Fibroblast of skin of left biceps (primary cell): ENCODE data around the gene CXorf65.

Experiments
- DNase-seq, 2 experiments: peaks; one replicate each; pipeline ENCODE4 v3.0.0-alpha.2; 2013; ENCODE audit warnings: low read depth in 2 of 2

Gene CXorf65

GRCh38 chrX:71106427-71106826 is at the start of gene CXorf65:
Gene CXorf65, minus strand, starts transcription at chrX:71106740. Its CDS starts 184 bp downstream, at chrX:71106556.
- DNase-seq = no peak

DNA sequence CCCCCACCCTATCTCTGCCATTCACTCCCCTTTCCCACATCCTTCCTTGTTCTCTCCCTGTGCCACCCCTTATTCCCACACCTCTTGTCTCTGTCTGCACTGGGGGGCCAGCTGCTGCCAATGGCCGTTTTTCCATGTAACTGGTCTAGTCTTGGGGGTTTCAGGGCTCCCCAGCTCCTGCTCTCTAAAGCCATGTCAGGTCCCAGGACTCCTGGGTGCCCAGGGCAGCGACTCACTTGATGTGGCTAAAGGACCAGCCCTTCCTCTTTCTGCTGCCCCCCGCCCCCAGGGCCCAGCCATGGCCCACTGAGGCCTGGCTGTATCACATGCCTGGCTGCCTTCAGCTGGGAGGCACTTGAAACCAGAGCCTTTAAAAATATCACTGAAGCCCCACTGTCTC is 48.1 kb upstream of the CXorf65 start:
- DNase-seq = no peak

GRCh38 chrX:71154196-71154595 is 47.7 kb upstream of the CXorf65 start:
- DNase-seq = no peak

DNA sequence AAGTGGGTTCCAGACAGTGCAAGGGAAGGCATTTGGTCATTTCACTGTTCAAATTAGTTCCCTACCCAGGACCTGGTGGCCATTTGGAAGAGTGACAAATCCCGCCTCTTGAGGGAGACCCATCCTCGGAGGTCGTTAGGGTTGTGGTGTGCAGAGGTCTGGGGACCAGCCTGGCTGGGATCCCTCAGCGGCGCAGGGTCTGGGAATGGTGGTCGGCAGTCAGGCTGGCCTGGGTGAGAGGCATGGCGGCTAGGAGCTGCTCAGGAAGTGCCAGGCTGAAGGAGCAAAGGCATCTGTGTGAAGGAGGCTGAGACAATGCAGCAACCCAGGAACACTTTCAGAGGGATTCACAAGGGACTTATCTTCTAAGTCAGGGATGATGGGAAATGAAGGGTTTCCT is 44.8 kb upstream of the CXorf65 start:
- DNase-seq = no peak

DNA sequence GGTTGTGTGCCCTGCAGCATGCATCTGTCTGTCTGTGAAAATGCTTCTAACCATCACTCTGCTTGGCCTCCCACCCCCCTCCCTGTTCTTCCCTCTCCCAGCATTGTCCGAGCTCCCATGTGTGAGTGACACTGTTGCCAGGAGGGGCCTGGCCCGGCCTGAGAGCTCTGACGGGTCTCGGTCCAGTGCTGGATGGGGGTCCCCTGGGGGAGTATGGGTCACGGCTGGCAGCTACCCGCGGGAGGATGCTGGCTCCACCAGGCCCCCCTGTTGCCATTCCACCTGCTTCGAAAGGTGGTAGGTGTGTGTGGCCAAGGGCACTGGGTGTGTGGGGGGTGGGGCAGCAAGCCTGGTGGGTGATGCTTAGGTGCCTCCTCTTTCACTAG is 41.7 kb upstream of the CXorf65 start:
- DNase-seq = no peak

DNA sequence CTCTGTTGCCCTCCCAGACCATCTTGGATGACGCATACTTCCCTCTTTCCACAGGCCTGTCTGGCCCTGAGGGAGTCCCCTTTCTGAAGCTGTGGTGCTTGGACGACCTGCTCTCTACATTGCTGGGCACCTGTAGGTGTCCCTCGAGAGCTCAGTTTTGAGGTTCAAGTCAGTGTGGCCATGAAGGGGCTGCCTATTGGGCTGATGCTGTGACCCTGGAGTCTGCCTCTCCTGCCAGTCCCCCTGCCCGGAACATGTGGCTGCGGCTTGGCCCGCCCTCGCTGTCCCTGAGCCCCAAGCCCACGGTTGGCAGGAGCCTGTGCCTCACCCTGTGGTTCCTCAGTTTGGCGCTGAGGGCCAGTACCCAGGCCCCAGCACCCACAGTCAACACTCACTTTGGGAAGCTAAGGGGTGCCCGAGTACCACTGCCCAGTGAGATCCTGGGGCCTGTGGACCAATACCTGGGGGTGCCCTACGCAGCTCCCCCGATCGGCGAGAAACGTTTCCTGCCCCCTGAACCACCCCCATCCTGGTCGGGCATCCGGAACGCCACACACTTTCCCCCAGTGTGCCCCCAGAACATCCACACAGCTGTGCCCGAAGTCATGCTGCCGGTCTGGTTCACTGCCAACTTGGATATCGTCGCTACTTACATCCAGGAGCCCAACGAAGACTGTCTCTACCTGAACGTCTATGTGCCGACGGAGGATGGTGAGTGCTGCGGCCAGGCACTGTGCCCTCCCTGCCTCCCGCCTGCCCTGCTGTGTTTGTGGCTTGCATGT is 41.1 kb upstream of the CXorf65 start:
- no peak for DNase-seq

GRCh38 chrX:71144651-71145050 is 38.1 kb upstream of the CXorf65 start, which contains the start of gene NLGN3:
Gene NLGN3, plus strand, starts transcription at chrX:71144841. Its CDS starts 2,909 bp downstream, at chrX:71147750.
- no peak for DNase-seq

- DNase-seq = no peak
Observed at GRCh38 chrX:71143508-71143907, 37.0 kb upstream of the CXorf65 start.

- no peak for DNase-seq
Observed at GRCh38 chrX:71140440-71140839, 33.9 kb upstream of the CXorf65 start.

DNA sequence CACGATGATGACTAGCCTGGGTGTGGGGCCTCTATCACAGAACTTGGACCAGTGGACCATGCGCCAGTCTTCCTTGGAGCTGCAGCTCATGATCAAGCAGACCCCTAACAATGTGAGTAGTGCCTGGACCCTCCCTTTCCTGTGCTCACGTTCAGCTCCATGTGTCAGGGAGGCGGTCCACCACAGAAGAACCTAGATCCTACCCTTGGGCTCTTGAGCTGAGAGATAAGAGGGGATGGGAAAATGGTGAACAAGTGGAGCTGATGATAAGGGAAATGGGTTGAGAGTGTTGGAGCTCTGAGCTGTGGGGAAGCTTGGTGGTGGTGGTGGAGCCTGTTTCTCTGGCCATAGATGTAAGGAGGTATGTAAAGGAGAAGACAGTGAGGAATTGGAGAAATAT is 25.0 kb upstream of the CXorf65 start:
- no peak for DNase-seq

- DNase-seq = peak in 1 of 2 experiments; percentile 6
Observed at GRCh38 chrX:71128915-71129765, 22.6 kb upstream of the CXorf65 start.

- no peak for DNase-seq
Observed at GRCh38 chrX:71128166-71128833, 21.8 kb upstream of the CXorf65 start.

GRCh38 chrX:71118985-71119535 is 12.5 kb upstream of the CXorf65 start:
- no peak for DNase-seq

- DNase-seq = peak; percentile 47 to 61
Observed at GRCh38 chrX:71118032-71118984, 11.8 kb upstream of the CXorf65 start, which contains the start of gene MED12. Gene MED12, plus strand, starts transcription at chrX:71118596. Its CDS starts 159 bp downstream, at chrX:71118755.

- no peak for DNase-seq
Observed at GRCh38 chrX:71117358-71117757, 10.8 kb upstream of the CXorf65 start.

DNA sequence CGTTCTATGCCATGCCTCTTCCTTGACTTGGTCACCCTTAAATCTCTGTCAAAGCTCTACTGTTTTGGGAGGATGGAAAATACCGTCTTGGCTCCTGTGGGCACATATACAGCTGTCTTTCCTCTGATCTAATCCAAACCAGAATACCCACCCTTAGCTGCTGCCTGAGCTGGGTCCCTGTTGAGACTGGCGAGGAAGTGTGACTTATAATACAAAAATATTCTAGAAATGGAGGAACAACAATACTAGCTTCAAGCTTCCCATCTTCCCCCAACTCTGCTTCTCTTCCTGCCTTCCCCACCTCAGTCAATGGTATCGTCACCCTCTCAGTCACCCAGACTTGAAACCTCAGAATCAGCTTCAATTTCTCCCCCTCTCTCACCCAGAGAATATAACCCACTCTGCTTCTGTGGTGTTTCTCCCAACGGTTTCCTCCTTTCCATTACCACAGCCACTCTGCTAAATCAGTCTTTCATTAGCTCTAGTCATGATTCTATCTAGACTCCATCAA is 5.4 kb upstream of the CXorf65 start:
- DNase-seq = no peak

GRCh38 chrX:71111141-71111843 is 4.8 kb upstream of the CXorf65 start, which contains the start of gene IL2RG:
Gene IL2RG, minus strand, starts transcription at chrX:71111577. Its CDS starts 38 bp downstream, at chrX:71111539.
- no peak for DNase-seq

GRCh38 chrX:71109051-71109450 is 2.5 kb upstream of the CXorf65 start:
- no peak for DNase-seq

- no peak for DNase-seq
Observed at GRCh38 chrX:71107762-71108360, 1.3 kb upstream of the CXorf65 start.
